Osteoblast (primary cell): ENCODE measurements around the gene NUDT19. TPM values are rescaled to one million over a fixed set of nuclear protein-coding genes. Genes with fewer than 3 reads are reported as not detected.
"Not testable (repeated sequence)": the region's sequence is repeated elsewhere in the genome, so short reads cannot be mapped to it uniquely, and the experiment has no call there.

Source experiments
- DNase-seq: peaks from one replicate; pipeline ENCODE4 v3.0.0; 2011; ENCODE audit warnings: low spot score, mixed read lengths; ENCODE audit not compliant: insufficient read length; ENCODE audit errors: missing footprints
- H2AFZ ChIP-seq: 2 replicates; pipeline ENCODE4 v1.6.0; 2011; ENCODE audit warnings: mild to moderate bottlenecking, low read length
- H3K27ac ChIP-seq: 2 replicates; pipeline ENCODE4 v1.5.1; 2011; ENCODE audit warnings: mild to moderate bottlenecking, low read depth, low read length, moderate library complexity
- H3K27me3 ChIP-seq: 2 replicates; pipeline ENCODE4 v1.6.0; 2012; ENCODE audit warnings: mild to moderate bottlenecking, control low read depth, inconsistent platforms, low read length, moderate library complexity; ENCODE audit not compliant: insufficient read depth
- H3K36me3 ChIP-seq: 2 replicates; pipeline ENCODE4 v1.5.1; 2011; ENCODE audit warnings: mild to moderate bottlenecking, low read length, control low read depth, moderate library complexity; ENCODE audit not compliant: insufficient read depth
- H3K4me1 ChIP-seq: 2 replicates; pipeline ENCODE4 v1.5.1; 2011; ENCODE audit warnings: mild to moderate bottlenecking, low read length, control low read depth, moderate library complexity; ENCODE audit not compliant: insufficient read depth
- H3K4me2 ChIP-seq: 2 replicates; pipeline ENCODE4 v1.6.0; 2011; ENCODE audit warnings: mild to moderate bottlenecking, low read length; ENCODE audit not compliant: insufficient read depth
- H3K4me3 ChIP-seq: fragments of 200-600 bp; sonication (generic); 3 replicates; pipeline ENCODE4 v1.5.1; 2012; ENCODE audit warnings: mild to moderate bottlenecking, low read length, inconsistent platforms; ENCODE audit not compliant: insufficient read depth
- H3K79me2 ChIP-seq: 2 replicates; pipeline ENCODE4 v1.6.0; 2012; ENCODE audit warnings: mild to moderate bottlenecking, low read length, control low read depth, inconsistent platforms; ENCODE audit not compliant: insufficient read depth
- H3K9me3 ChIP-seq: 2 replicates; pipeline ENCODE4 v1.5.1; 2011; ENCODE audit warnings: low read depth, low read length, control low read depth
- H4K20me1 ChIP-seq: 2 replicates; pipeline ENCODE4 v1.6.0; 2012; ENCODE audit warnings: mild to moderate bottlenecking, low read length, control low read depth; ENCODE audit not compliant: insufficient read depth
- total RNA-seq: library from RNA; depleted of rRNA; stranded (reverse); fragments of >200 nt; gene quantifications from 2 replicates; pipeline ENCODE4 v1.2.3, GENCODE V29; 2012
- TF ChIP-seq, protein P1 (sequence below): IDR thresholded peaks from 2 replicates; pipeline ENCODE4 v1.5.1; 2011; ENCODE audit warnings: mild to moderate bottlenecking, low read depth, low read length, moderate library complexity; ENCODE audit errors: extremely low read depth

The NUDT19 gene
- total RNA-seq, 1 donor = 8.3 TPM

DNA sequence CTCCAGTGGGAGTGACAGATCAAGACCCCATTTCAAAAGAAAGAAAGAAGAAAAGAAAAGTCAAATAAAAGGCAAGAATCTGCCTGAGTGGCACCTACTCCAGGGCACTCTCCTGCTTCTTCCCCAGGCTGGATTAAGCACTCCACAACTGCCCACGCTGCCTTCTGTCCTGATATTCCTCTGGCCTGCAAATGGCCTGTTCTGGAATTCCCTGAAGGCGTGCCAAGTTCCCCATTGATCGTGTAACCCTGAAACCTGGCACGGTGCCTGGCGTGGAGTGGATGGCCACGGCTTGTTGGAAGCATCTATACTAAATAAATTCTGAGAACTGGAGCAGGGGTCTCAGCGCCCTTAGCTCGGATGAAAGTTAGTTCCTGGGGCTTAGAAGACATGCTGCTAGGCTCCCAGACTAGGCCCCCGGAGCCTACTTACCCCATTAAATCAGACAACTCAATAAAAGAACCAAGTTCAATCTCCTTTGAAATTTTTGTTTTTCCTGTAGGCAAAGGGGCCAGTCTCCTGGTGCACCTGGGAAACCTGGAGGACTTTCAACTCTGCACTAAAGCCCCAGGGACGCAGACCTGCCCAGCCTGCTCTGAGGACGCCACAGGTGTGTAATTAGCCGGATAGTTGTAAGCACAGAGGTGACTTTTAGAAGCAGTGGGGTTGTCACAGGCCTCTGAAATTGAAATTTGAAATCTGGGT, 38.6 kb upstream of the NUDT19 start:
- Histone ChIP-seq H3K4me2 (no peak overlapping the region), H3K4me3 (no peak overlapping the region), H3K36me3 (peaks cover 9% of the 10 kb centered on the region), H3K4me1 (no peaks in the 10 kb centered on the region), H2AFZ (no peak overlapping the region), H4K20me1 (no peaks in the 10 kb centered on the region), H3K27ac (no peak overlapping the region), H3K27me3 (no peaks in the 10 kb centered on the region), H3K9me3 (no peaks in the 10 kb centered on the region), H3K79me2 (peaks cover 7% of the 10 kb centered on the region)
- DNase-seq = peak; percentile 47
- TF ChIP-seq, protein P1, sequence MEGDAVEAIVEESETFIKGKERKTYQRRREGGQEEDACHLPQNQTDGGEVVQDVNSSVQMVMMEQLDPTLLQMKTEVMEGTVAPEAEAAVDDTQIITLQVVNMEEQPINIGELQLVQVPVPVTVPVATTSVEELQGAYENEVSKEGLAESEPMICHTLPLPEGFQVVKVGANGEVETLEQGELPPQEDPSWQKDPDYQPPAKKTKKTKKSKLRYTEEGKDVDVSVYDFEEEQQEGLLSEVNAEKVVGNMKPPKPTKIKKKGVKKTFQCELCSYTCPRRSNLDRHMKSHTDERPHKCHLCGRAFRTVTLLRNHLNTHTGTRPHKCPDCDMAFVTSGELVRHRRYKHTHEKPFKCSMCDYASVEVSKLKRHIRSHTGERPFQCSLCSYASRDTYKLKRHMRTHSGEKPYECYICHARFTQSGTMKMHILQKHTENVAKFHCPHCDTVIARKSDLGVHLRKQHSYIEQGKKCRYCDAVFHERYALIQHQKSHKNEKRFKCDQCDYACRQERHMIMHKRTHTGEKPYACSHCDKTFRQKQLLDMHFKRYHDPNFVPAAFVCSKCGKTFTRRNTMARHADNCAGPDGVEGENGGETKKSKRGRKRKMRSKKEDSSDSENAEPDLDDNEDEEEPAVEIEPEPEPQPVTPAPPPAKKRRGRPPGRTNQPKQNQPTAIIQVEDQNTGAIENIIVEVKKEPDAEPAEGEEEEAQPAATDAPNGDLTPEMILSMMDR = no peak

GRCh38 chr19:32653599-32653915, 38.1 kb upstream of the NUDT19 start:
- peaks cover 9% of the 10 kb centered on the region for H3K36me3 ChIP-seq
- TF ChIP-seq, protein P1 = no peak
- no peaks in the 10 kb centered on the region for H4K20me1 ChIP-seq
- H3K9me3 ChIP-seq = no peaks in the 10 kb centered on the region
- no peaks in the 10 kb centered on the region for H3K27me3 ChIP-seq
- peaks cover 7% of the 10 kb centered on the region for H3K79me2 ChIP-seq
- H3K4me3 ChIP-seq = no peak overlapping the region
- no peak for DNase-seq
- no peaks in the 10 kb centered on the region for H3K4me1 ChIP-seq
- H3K27ac ChIP-seq = no peak overlapping the region
- no peak overlapping the region for H3K4me2 ChIP-seq
- H2AFZ ChIP-seq = no peak overlapping the region

GRCh38 chr19:32656379-32656778, 35.2 kb upstream of the NUDT19 start:
- not testable (repeated sequence) for H3K27ac ChIP-seq, DNase-seq, H3K9me3 ChIP-seq, H2AFZ ChIP-seq, H3K4me2 ChIP-seq, H4K20me1 ChIP-seq, H3K27me3 ChIP-seq, H3K36me3 ChIP-seq, H3K4me3 ChIP-seq, H3K4me1 ChIP-seq
- peaks cover 25% of the 10 kb centered on the region for H3K79me2 ChIP-seq

GRCh38 chr19:32658075-32658474, 33.5 kb upstream of the NUDT19 start:
- Histone ChIP-seq H3K4me1 (peaks cover 3% of the 10 kb centered on the region), H3K4me2 (no peak overlapping the region), H4K20me1 (no peaks in the 10 kb centered on the region), H2AFZ (no peak overlapping the region), H3K79me2 (peaks cover 32% of the 10 kb centered on the region), H3K4me3 (no peak overlapping the region), H3K9me3 (no peaks in the 10 kb centered on the region), H3K27me3 (no peaks in the 10 kb centered on the region), H3K27ac (no peak overlapping the region), H3K36me3 (no peaks in the 10 kb centered on the region)
- peak; percentile 74 for DNase-seq
- TF ChIP-seq, protein P1 = no peak
